ENCODE results near the gene OIP5. TPM values are rescaled to one million over a fixed set of nuclear protein-coding genes. Genes with fewer than 3 reads are reported as not detected.

The OIP5 gene
- total and polyA plus RNA-seq, 2 of the 13 experiments (the other 11 are each of a cell fraction or from before 2014, with no cell fraction given) = 10.7 to 38.0 TPM

- TF ChIP-seq, protein P1, sequence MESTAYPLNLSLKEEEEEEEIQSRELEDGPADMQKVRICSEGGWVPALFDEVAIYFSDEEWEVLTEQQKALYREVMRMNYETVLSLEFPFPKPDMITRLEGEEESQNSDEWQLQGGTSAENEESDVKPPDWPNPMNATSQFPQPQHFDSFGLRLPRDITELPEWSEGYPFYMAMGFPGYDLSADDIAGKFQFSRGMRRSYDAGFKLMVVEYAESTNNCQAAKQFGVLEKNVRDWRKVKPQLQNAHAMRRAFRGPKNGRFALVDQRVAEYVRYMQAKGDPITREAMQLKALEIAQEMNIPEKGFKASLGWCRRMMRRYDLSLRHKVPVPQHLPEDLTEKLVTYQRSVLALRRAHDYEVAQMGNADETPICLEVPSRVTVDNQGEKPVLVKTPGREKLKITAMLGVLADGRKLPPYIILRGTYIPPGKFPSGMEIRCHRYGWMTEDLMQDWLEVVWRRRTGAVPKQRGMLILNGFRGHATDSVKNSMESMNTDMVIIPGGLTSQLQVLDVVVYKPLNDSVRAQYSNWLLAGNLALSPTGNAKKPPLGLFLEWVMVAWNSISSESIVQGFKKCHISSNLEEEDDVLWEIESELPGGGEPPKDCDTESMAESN (CRISPR knock-in tag; conservative IDR thresholded peaks at IDR 0.05) = peak; percentile 62
- TF ChIP-seq ZBTB1 (CRISPR knock-in tag; IDR thresholded peaks at IDR 0.05; ENCODE audit: borderline replicate concordance) = no peak
- peak; percentile 95 for TF ChIP-seq HNRNPLL (IDR thresholded peaks at IDR 0.05; ENCODE audit: low read depth, low read length, poor library complexity, severe bottlenecking)
- peak; percentile 79 for TF ChIP-seq HDAC1 (CRISPR knock-in tag; IDR thresholded peaks at IDR 0.05)
- TF ChIP-seq PLSCR1 (CRISPR knock-in tag; IDR thresholded peaks at IDR 0.05; ENCODE audit: borderline replicate concordance) = no peak
- no peak for TF ChIP-seq ZNF530 (CRISPR knock-in tag; IDR thresholded peaks at IDR 0.05; ENCODE audit: low read depth)
- TF ChIP-seq, protein P2, sequence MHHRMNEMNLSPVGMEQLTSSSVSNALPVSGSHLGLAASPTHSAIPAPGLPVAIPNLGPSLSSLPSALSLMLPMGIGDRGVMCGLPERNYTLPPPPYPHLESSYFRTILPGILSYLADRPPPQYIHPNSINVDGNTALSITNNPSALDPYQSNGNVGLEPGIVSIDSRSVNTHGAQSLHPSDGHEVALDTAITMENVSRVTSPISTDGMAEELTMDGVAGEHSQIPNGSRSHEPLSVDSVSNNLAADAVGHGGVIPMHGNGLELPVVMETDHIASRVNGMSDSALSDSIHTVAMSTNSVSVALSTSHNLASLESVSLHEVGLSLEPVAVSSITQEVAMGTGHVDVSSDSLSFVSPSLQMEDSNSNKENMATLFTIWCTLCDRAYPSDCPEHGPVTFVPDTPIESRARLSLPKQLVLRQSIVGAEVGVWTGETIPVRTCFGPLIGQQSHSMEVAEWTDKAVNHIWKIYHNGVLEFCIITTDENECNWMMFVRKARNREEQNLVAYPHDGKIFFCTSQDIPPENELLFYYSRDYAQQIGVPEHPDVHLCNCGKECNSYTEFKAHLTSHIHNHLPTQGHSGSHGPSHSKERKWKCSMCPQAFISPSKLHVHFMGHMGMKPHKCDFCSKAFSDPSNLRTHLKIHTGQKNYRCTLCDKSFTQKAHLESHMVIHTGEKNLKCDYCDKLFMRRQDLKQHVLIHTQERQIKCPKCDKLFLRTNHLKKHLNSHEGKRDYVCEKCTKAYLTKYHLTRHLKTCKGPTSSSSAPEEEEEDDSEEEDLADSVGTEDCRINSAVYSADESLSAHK (CRISPR knock-in tag; IDR thresholded peaks at IDR 0.05; ENCODE audit: borderline replicate concordance) = no peak
- peak; percentile 98 for TF ChIP-seq PHF8 (CRISPR knock-in tag; IDR thresholded peaks at IDR 0.05)
- peak; percentile 90 for TF ChIP-seq POLR2AphosphoS5 (IDR thresholded peaks at IDR 0.05; ENCODE audit: low read depth, low read length)
- TF ChIP-seq POLR2A (IDR thresholded peaks at IDR 0.05; ENCODE audit: insufficient read depth in 1 of 2, low read depth in 2 of 2, low read length in 2 of 2) = peak; percentile 85 to 92
- peak; percentile 95 for TF ChIP-seq POLR2G (IDR thresholded peaks at IDR 0.05; ENCODE audit: low read depth, low read length)
- no peak for TF ChIP-seq CSRNP1 (CRISPR knock-in tag; IDR thresholded peaks at IDR 0.05)
- TF ChIP-seq ASH2L (IDR thresholded peaks at IDR 0.05; ENCODE audit: insufficient read length, low read depth, low read length) = peak; percentile 90
- TF ChIP-seq ZNF557 (CRISPR knock-in tag; IDR thresholded peaks at IDR 0.05) = no peak
- TF ChIP-seq KLF16 (CRISPR knock-in tag; IDR thresholded peaks at IDR 0.05) = peak in 1 of 2 experiments; percentile 89; a peak in 2 of 4 replicates
- peak; percentile 55 for TF ChIP-seq ZNF574 (CRISPR knock-in tag; IDR thresholded peaks at IDR 0.05)
- peak; percentile 85; the same call in 1 of the 2 replicates for TF ChIP-seq ZNF274 (CRISPR knock-in tag; IDR thresholded peaks at IDR 0.05)
- no peak for TF ChIP-seq ZNF790 (CRISPR knock-in tag; IDR thresholded peaks at IDR 0.05; ENCODE audit: borderline replicate concordance)
These were observed 48.6 kb downstream of the OIP5 start (continued) for GRCh38 chr15:41283653-41284426.
